AG10803 (cell line): Measurements from ENCODE around the gene CACNA1E.

Experiments
- DNase-seq: peaks from one replicate; pipeline ENCODE4 v3.0.0; 2010; ENCODE audit warnings: low read depth
- H3K4me3 ChIP-seq: 2 replicates; pipeline ENCODE4 v1.5.1; 2011; ENCODE audit warnings: mild to moderate bottlenecking, low read length, control low read depth
- CTCF ChIP-seq: conservative IDR thresholded peaks from 2 replicates; pipeline ENCODE4 v1.5.1; 2011; ENCODE audit warnings: mild to moderate bottlenecking, low read length, control low read depth, inconsistent platforms

The CACNA1E gene

GRCh38 chr1:181794332-181794731 is 311.0 kb downstream of the CACNA1E start:
- TF ChIP-seq CTCF: no peak
- DNase-seq: no peak
- H3K4me3 ChIP-seq: no peak overlapping the region

- no peak overlapping the region for H3K4me3 ChIP-seq
- no peak for TF ChIP-seq CTCF
- no peak for DNase-seq
Measured at GRCh38 chr1:181798191-181798926, 315.0 kb downstream of the CACNA1E start.

GRCh38 chr1:181801617-181802016 is 318.3 kb downstream of the CACNA1E start:
- H3K4me3 ChIP-seq: no peak overlapping the region
- DNase-seq: no peak
- TF ChIP-seq CTCF: no peak

- no peak for TF ChIP-seq CTCF
Measured at GRCh38 chr1:181802466-181802865, 319.1 kb downstream of the CACNA1E start.

GRCh38 chr1:181803421-181803820 is 320.1 kb downstream of the CACNA1E start:
- no peak overlapping the region for H3K4me3 ChIP-seq
- no peak for DNase-seq
- TF ChIP-seq CTCF: no peak

More at GRCh38 chr1:181802466-181802865, 319.1 kb downstream of the CACNA1E start:
- DNase-seq: no peak
- H3K4me3 ChIP-seq: no peak overlapping the region

GRCh38 chr1:181804989-181805388 is 321.7 kb downstream of the CACNA1E start:
- no peak for TF ChIP-seq CTCF
- DNase-seq: no peak

GRCh38 chr1:181806746-181807145 is 323.4 kb downstream of the CACNA1E start:
- TF ChIP-seq CTCF: no peak
- H3K4me3 ChIP-seq: no peak overlapping the region
- no peak for DNase-seq

More at GRCh38 chr1:181804989-181805388, 321.7 kb downstream of the CACNA1E start:
- H3K4me3 ChIP-seq: no peak overlapping the region
